SU-DHL-6 (cell line): ENCODE data around the gene FBLN5.

ENCODE experiments used
- EZH2phosphoT487 ChIP-seq: fragments of 200-600 bp; sonication (generic), shearing (Covaris generic); conservative IDR thresholded peaks from 2 replicates; pipeline ENCODE4 v1.6.1; 2018; ENCODE audit warnings: mild to moderate bottlenecking, antibody characterized with exemption, low read length, moderate library complexity, mixed read lengths
- TF ChIP-seq, protein P1 (sequence below): fragments of 200-600 bp; sonication (generic); IDR thresholded peaks from one replicate; pipeline ENCODE4 v1.5.1; 2017; ENCODE audit warnings: antibody characterized with exemption, mild to moderate bottlenecking, low read length, moderate library complexity; ENCODE audit not compliant: insufficient read depth, poor library complexity, severe bottlenecking

- TF ChIP-seq, protein P1, sequence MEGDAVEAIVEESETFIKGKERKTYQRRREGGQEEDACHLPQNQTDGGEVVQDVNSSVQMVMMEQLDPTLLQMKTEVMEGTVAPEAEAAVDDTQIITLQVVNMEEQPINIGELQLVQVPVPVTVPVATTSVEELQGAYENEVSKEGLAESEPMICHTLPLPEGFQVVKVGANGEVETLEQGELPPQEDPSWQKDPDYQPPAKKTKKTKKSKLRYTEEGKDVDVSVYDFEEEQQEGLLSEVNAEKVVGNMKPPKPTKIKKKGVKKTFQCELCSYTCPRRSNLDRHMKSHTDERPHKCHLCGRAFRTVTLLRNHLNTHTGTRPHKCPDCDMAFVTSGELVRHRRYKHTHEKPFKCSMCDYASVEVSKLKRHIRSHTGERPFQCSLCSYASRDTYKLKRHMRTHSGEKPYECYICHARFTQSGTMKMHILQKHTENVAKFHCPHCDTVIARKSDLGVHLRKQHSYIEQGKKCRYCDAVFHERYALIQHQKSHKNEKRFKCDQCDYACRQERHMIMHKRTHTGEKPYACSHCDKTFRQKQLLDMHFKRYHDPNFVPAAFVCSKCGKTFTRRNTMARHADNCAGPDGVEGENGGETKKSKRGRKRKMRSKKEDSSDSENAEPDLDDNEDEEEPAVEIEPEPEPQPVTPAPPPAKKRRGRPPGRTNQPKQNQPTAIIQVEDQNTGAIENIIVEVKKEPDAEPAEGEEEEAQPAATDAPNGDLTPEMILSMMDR, result peak; percentile 68
- no peak for TF ChIP-seq EZH2phosphoT487
Observed at GRCh38 chr14:91996948-91997371, 49.5 kb upstream of the FBLN5 start.
